H1 (cell line): ENCODE measurements around the gene CERS5. TPM values are rescaled to one million over a fixed set of nuclear protein-coding genes. Genes with fewer than 3 reads are reported as not detected.
A peak's percentile ranks its signal among the peaks of the same experiment; 100 is the strongest.

Experiments used
- CTCF ChIA-PET: fragments of 300-600 bp; sonication (Branson Sonifier 250); formaldehyde crosslinking; loops from one replicate; lab custom pipeline; 2021; ENCODE audit not compliant: partially characterized antibody; lab: Charles Lee
- POLR2A ChIA-PET: fragments of 300-600 bp; sonication (Branson Sonifier 250); formaldehyde crosslinking; loops from one replicate; lab custom pipeline; 2021; ENCODE audit warnings: inconsistent platforms; ENCODE audit not compliant: partially characterized antibody; lab: Charles Lee
- DNase-seq, 2 experiments: peaks; one replicate each; pipeline versions ENCODE4 v3.0.0 to v3.0.0-alpha.2; 2010 to 2022; ENCODE audit warnings: low spot score in 2 of 2, low read depth in 1 of 2, mixed read lengths in 1 of 2
- FAIRE-seq: peaks from 2 replicates; lab custom pipeline; 2011; peaks lifted over from hg19 to GRCh38; lab: Jason Lieb, UNC
- H2AFZ ChIP-seq: 2 replicates; pipeline ENCODE4 v1.8.1; 2012; ENCODE audit warnings: low read length, inconsistent platforms
- H2AK5ac ChIP-seq: 2 replicates; pipeline ENCODE4 v1.6.1; 2013; ENCODE audit warnings: low read depth, low read length
- H2BK120ac ChIP-seq: replicated peaks from 2 replicates; pipeline ENCODE3; 2013; ENCODE audit warnings: low read depth, low read length, inconsistent platforms
- H2BK12ac ChIP-seq: 2 replicates; pipeline ENCODE4 v1.6.1; 2013; ENCODE audit warnings: low read depth, low read length
- H2BK15ac ChIP-seq: 2 replicates; pipeline ENCODE4 v1.6.1; 2013; ENCODE audit warnings: low read length
- H2BK20ac ChIP-seq: 2 replicates; pipeline ENCODE4 v1.6.1; 2013; ENCODE audit warnings: low read length
- H2BK5ac ChIP-seq: 2 replicates; pipeline ENCODE4 v1.6.1; 2013; ENCODE audit warnings: low read depth, low read length
- H3K14ac ChIP-seq: 2 replicates; pipeline ENCODE4 v1.6.1; 2013; ENCODE audit warnings: inconsistent platforms; ENCODE audit not compliant: insufficient read length
- H3K18ac ChIP-seq: 2 replicates; pipeline ENCODE4 v1.6.1; 2013; ENCODE audit warnings: low read length; ENCODE audit errors: extremely low read depth
- H3K23ac ChIP-seq: 2 replicates; pipeline ENCODE4 v1.6.1; 2013; ENCODE audit warnings: inconsistent platforms; ENCODE audit not compliant: insufficient read length
- H3K23me2 ChIP-seq: 2 replicates; pipeline ENCODE4 v1.6.1; 2013; ENCODE audit warnings: low read depth, low read length
- H3K27ac ChIP-seq: 2 replicates; pipeline ENCODE4 v1.6.1; 2011; ENCODE audit warnings: low read depth, low read length, inconsistent platforms
- H3K27me3 ChIP-seq, 4 experiments: replicated peaks in 1 of 4; 1 replicate in 1 of 4; 2 replicates in 3 of 4; pipeline versions ENCODE4 v1.6.1 to v1.8.1; 2011 to 2013; ENCODE audit warnings: low read length in 3 of 4, mild to moderate bottlenecking in 3 of 4, inconsistent platforms in 2 of 4, mixed read lengths in 2 of 4, moderate library complexity in 1 of 4; ENCODE audit not compliant: control insufficient read depth in 3 of 4, insufficient read depth in 3 of 4; ENCODE audit errors: extremely low read depth in 1 of 4
- H3K36me3 ChIP-seq, 4 experiments: 2 replicates each; pipeline versions ENCODE4 v1.6.1 to v1.8.1; 2011 to 2013; ENCODE audit warnings: mild to moderate bottlenecking in 4 of 4, low read length in 3 of 4, moderate library complexity in 2 of 4, control low read depth in 1 of 4, inconsistent platforms in 1 of 4; ENCODE audit not compliant: insufficient read depth in 4 of 4, control insufficient read depth in 2 of 4
- H3K4ac ChIP-seq: replicated peaks from 2 replicates; pipeline ENCODE3; 2013; ENCODE audit warnings: low read length, low read depth, mixed read lengths, inconsistent platforms; ENCODE audit not compliant: insufficient read length
- H3K4me1 ChIP-seq, 4 experiments: replicated peaks in 1 of 4; 1 replicate in 1 of 4; 2 replicates in 3 of 4; pipeline versions ENCODE4 v1.6.1 to v1.8.1; 2011 to 2013; ENCODE audit warnings: low read length in 3 of 4, inconsistent platforms in 2 of 4, mixed read lengths in 1 of 4; ENCODE audit not compliant: insufficient read depth in 4 of 4, control insufficient read depth in 3 of 4
- H3K4me2 ChIP-seq, 2 experiments: 2 replicates each; pipeline versions ENCODE4 v1.6.1 to v1.8.1; 2011 to 2013; ENCODE audit warnings: low read depth in 2 of 2, low read length in 2 of 2, control low read depth in 1 of 2, inconsistent platforms in 1 of 2, mild to moderate bottlenecking in 1 of 2; ENCODE audit not compliant: insufficient read depth in 1 of 2
- H3K4me3 ChIP-seq, 4 experiments: fragments of 200-600, 300-600 bp in 1 of 4; sonication (generic), shearing (Covaris generic), sonication (Bioruptor Twin) in 1 of 4; 2 replicates each; pipeline versions ENCODE4 v1.5.1 to v1.8.1; 2011 to 2016; ENCODE audit warnings: low read length in 4 of 4, low read depth in 3 of 4, control low read depth in 2 of 4, inconsistent platforms in 2 of 4, mild to moderate bottlenecking in 2 of 4, mixed read lengths in 1 of 4, moderate library complexity in 1 of 4; ENCODE audit not compliant: insufficient read depth in 2 of 4; ENCODE audit errors: extremely low read depth in 1 of 4
- H3K56ac ChIP-seq: replicated peaks from 2 replicates; pipeline ENCODE3; 2013; ENCODE audit warnings: low read depth, mild to moderate bottlenecking, mixed read lengths, low read length, inconsistent platforms; ENCODE audit not compliant: insufficient read length
- H3K79me1 ChIP-seq: 2 replicates; pipeline ENCODE4 v1.6.1; 2013; ENCODE audit warnings: low read depth, low read length, control low read depth
- H3K79me2 ChIP-seq, 2 experiments: 2 replicates each; pipeline versions ENCODE4 v1.6.1 to v1.8.1; 2012 to 2013; ENCODE audit warnings: low read length in 2 of 2, mild to moderate bottlenecking in 2 of 2, inconsistent platforms in 1 of 2; ENCODE audit not compliant: insufficient read depth in 2 of 2, control insufficient read depth in 1 of 2
- H3K9ac ChIP-seq, 4 experiments: replicated peaks in 1 of 4; 1 replicate in 1 of 4; 2 replicates in 3 of 4; pipeline versions ENCODE4 v1.6.1 to v1.8.1; 2011 to 2013; ENCODE audit warnings: low read depth in 3 of 4, low read length in 3 of 4, control low read depth in 2 of 4, mild to moderate bottlenecking in 2 of 4, moderate library complexity in 2 of 4, inconsistent platforms in 1 of 4; ENCODE audit errors: extremely low read depth in 1 of 4
- H3K9me3 ChIP-seq, 2 experiments: 2 replicates each; pipeline versions ENCODE4 v1.6.1 to v1.8.1; 2012 to 2013; ENCODE audit warnings: mild to moderate bottlenecking in 2 of 2, moderate library complexity in 2 of 2, control low read depth in 1 of 2, inconsistent platforms in 1 of 2, low read depth in 1 of 2, low read length in 1 of 2, mixed read lengths in 1 of 2; ENCODE audit not compliant: insufficient read depth in 2 of 2
- H4K20me1 ChIP-seq, 2 experiments: replicated peaks in 1 of 2; 2 replicates each; pipeline versions ENCODE3 to v1.8.1; 2011 to 2013; ENCODE audit warnings: inconsistent platforms in 2 of 2, low read length in 2 of 2, mild to moderate bottlenecking in 1 of 2; ENCODE audit not compliant: insufficient read depth in 2 of 2, control insufficient read depth in 1 of 2
- H4K5ac ChIP-seq: 2 replicates; pipeline ENCODE4 v1.6.1; 2013; ENCODE audit warnings: low read length, low read depth, mixed read lengths, inconsistent platforms; ENCODE audit not compliant: insufficient read length
- H4K8ac ChIP-seq: 2 replicates; pipeline ENCODE4 v1.8.0; 2013; ENCODE audit warnings: mild to moderate bottlenecking, moderate library complexity, low read length, inconsistent platforms; ENCODE audit not compliant: insufficient read depth; ENCODE audit errors: extremely low read depth
- H4K91ac ChIP-seq: replicated peaks from 2 replicates; pipeline ENCODE3; 2013; ENCODE audit warnings: low read length, mixed read lengths, inconsistent platforms; ENCODE audit not compliant: insufficient read length
- ATF2 ChIP-seq: IDR thresholded peaks from 2 replicates; pipeline ENCODE4 v1.6.1; 2012; ENCODE audit warnings: low read length, inconsistent platforms
- CHD1 ChIP-seq: IDR thresholded peaks from 2 replicates; pipeline ENCODE4 v1.6.1; 2012; ENCODE audit warnings: low read depth, low read length, improper control_type of control experiment
- EGR1 ChIP-seq: IDR thresholded peaks from 2 replicates; pipeline ENCODE4 v1.6.1; 2011; ENCODE audit warnings: low read depth, low read length, borderline replicate concordance
- EZH2 ChIP-seq: fragments of 200-600 bp; sonication (generic); IDR thresholded peaks from 2 replicates; pipeline ENCODE4 v1.7.1; 2012; ENCODE audit warnings: low read depth, mild to moderate bottlenecking, moderate library complexity, low read length, inconsistent platforms; ENCODE audit not compliant: severe bottlenecking
- KDM5A ChIP-seq: fragments of 200-600 bp; IDR thresholded peaks from 2 replicates; pipeline ENCODE4 v1.7.1; 2012; ENCODE audit warnings: mild to moderate bottlenecking, low read length, inconsistent platforms, mixed read lengths
- MAFK ChIP-seq: IDR thresholded peaks from 2 replicates; pipeline ENCODE4 v1.6.1; 2012; ENCODE audit warnings: low read depth, mild to moderate bottlenecking, improper control_type of control experiment, low read length
- MAX ChIP-seq: IDR thresholded peaks from 2 replicates; pipeline ENCODE4 v1.6.1; 2012; ENCODE audit warnings: inconsistent platforms
- SIX5 ChIP-seq: IDR thresholded peaks from 2 replicates; pipeline ENCODE4 v1.6.1; 2011; ENCODE audit warnings: mild to moderate bottlenecking, low read depth, low read length
- WGBS, 2 experiments: shearing (Covaris generic) in 1 of 2; methylation state at CpG; one replicate each; pipeline versions ENCODE4 v1.1.6 to v1.1.7; 2013 to 2015; ENCODE audit warnings: low lambda C conversion rate in 2 of 2, mixed read lengths in 2 of 2, inconsistent platforms in 1 of 2, low coverage in 1 of 2, missing lambda C conversion rate in 1 of 2; ENCODE audit not compliant: insufficient replicate concordance in 2 of 2, insufficient coverage in 1 of 2, insufficient read length in 1 of 2; ENCODE audit errors: extremely low coverage in 1 of 2, missing lambda C conversion rate in 1 of 2; 5-methylcytosine and 5-hydroxymethylcytosine counted together
- polyA plus RNA-seq, 7 experiments: library from polyadenylated mRNA; depleted of rRNA in 3 of 7; stranded (reverse) in 5 of 7; unstranded in 2 of 7; fragments of >200 nt in 5 of 7; fragments of 200-250 nt in 2 of 7; gene quantifications; 1 replicate in 5 of 7; 2 replicates in 1 of 7; 4 replicates in 1 of 7; pipeline versions ENCODE4 v1.2.1 to v1.2.3, GENCODE V29; 2011 to 2013; ENCODE audit warnings: missing spikeins in 2 of 7, mixed read lengths in 2 of 7
- total RNA-seq: library from RNA; stranded (reverse); fragmentation: NEBNext Ultra II Directional; extraction: Animal tissue kit (Norgen Biotek cat#: 25700); gene quantifications from 2 replicates; pipeline ENCODE4 v1.2.1, GENCODE V29; 2021

Gene CERS5
- total and polyA plus RNA-seq, 2 of the 8 experiments (the other 6 are each of a cell fraction or from before 2014, with no cell fraction given) = 69.2 to 119 TPM

GRCh38 chr12:50214018-50214417 is 46.8 kb upstream of the CERS5 start:
- H4K20me1 ChIP-seq = no peaks in the 10 kb centered on the region
- WGBS, 2 experiments = 90% methylated on average over 1 of the region's 1 CpG; no CpG with 5 or more reads in 1 of the 2 experiments
- no peaks in the 10 kb centered on the region for H3K4me1 ChIP-seq
- no peak overlapping the region for H4K91ac ChIP-seq
- no peaks in the 10 kb centered on the region for H3K9me3 ChIP-seq
- no peak overlapping the region for H3K18ac ChIP-seq
- no peak overlapping the region for H2BK120ac ChIP-seq
- DNase-seq = no peak
- no peak overlapping the region for H2BK15ac ChIP-seq
- H3K14ac ChIP-seq = no peak overlapping the region
- H3K79me1 ChIP-seq = peaks cover 3% of the 10 kb centered on the region; the same call in 1 of the 2 replicates
- H3K27ac ChIP-seq = no peak overlapping the region
- no peak overlapping the region for H4K8ac ChIP-seq
- no peak overlapping the region for H3K4me2 ChIP-seq
- no peaks in the 10 kb centered on the region for H3K27me3 ChIP-seq
- no peak overlapping the region for H2BK20ac ChIP-seq
- no peaks in the 10 kb centered on the region for H3K23me2 ChIP-seq
- H3K36me3 ChIP-seq = no peaks in the 10 kb centered on the region
- H3K9ac ChIP-seq = no peak overlapping the region
- POLR2A ChIA-PET = interaction anchor here (1.2 to 2.3 kb wide), 3 partner anchors 7 to 69 kb away, joined by 3 to 10 read pairs (median 4); no protein-coding TSS in a partner anchor
- FAIRE-seq = no peak
- CTCF ChIA-PET = interaction anchor here (0.6 to 2.7 kb wide), 2 partner anchors 8 to 570 kb away, joined by 3 to 8 read pairs; no protein-coding TSS in a partner anchor
- no peak overlapping the region for H3K56ac ChIP-seq
- peaks cover 0 to 51% of the 10 kb centered on the region in 2 experiments; a peak in 2 of 4 replicates for H3K79me2 ChIP-seq
- no peak overlapping the region for H2AFZ ChIP-seq
- no peak overlapping the region for H2AK5ac ChIP-seq
- no peak overlapping the region for H3K23ac ChIP-seq
- TF ChIP-seq ATF2 (no peak), EGR1 (no peak), CHD1 (no peak), MAX (no peak), EZH2 (no peak), KDM5A (no peak), MAFK (peak; percentile 94), SIX5 (no peak)
- no peak overlapping the region for H2BK12ac ChIP-seq
- no peak overlapping the region for H4K5ac ChIP-seq
- no peak overlapping the region for H3K4me3 ChIP-seq
- H2BK5ac ChIP-seq = no peak overlapping the region
- no peak overlapping the region for H3K4ac ChIP-seq
